Left ventricle myocardium inferior (tissue), 1 donor: ENCODE results near the gene PDE4B. TPM values are rescaled to one million over a fixed set of nuclear protein-coding genes. Genes with fewer than 3 reads are reported as not detected.
A peak's percentile ranks its signal among the peaks of the same experiment; 100 is the strongest.

Experiments
- DNase-seq: peaks from one replicate; pipeline ENCODE4 v3.0.0-alpha.2; 2020
- H3K27ac ChIP-seq: fragments of 200-600 bp; replicated peaks from 2 replicates; pipeline ENCODE4 v1.8.0; 2021
- H3K27me3 ChIP-seq: fragments of 200-600 bp; 2 replicates; pipeline ENCODE4 v1.8.0; 2021; ENCODE audit warnings: low read depth
- H3K36me3 ChIP-seq: fragments of 200-600 bp; 2 replicates; pipeline ENCODE4 v1.8.0; 2021
- H3K4me1 ChIP-seq: fragments of 200-600 bp; 2 replicates; pipeline ENCODE4 v1.8.0; 2021
- H3K4me3 ChIP-seq: fragments of 200-600 bp; 2 replicates; pipeline ENCODE4 v1.8.0; 2021; ENCODE audit warnings: mild to moderate bottlenecking, moderate library complexity
- H3K9me3 ChIP-seq: fragments of 200-600 bp; replicated peaks from 2 replicates; pipeline ENCODE4 v1.8.0; 2021
- intact Hi-C: fragments of 100-400 bp; cut with micrococcal nuclease; formaldehyde crosslinking; loops from one replicate; pipeline ENCODE4 v1.11.0; 2022
- total RNA-seq: library from RNA; stranded (reverse); fragmentation: NEBNext Ultra II Directional; extraction: Animal tissue kit (Norgen Biotek cat#: 25700); gene quantifications from one replicate; pipeline ENCODE4 v1.2.1, GENCODE V29; 2021
- TF ChIP-seq, protein P1 (sequence below): fragments of 200-600 bp; IDR thresholded peaks from 2 replicates; pipeline ENCODE4 v1.8.0; 2021; ENCODE audit warnings: antibody characterized with exemption, mild to moderate bottlenecking, borderline replicate concordance
- donor health status: DM: no; HTN: yes; CAD: no; lungs with severe emphysema.

The PDE4B gene
- total RNA-seq, 1 donor from 2014 or later, result 3.5 TPM

DNA sequence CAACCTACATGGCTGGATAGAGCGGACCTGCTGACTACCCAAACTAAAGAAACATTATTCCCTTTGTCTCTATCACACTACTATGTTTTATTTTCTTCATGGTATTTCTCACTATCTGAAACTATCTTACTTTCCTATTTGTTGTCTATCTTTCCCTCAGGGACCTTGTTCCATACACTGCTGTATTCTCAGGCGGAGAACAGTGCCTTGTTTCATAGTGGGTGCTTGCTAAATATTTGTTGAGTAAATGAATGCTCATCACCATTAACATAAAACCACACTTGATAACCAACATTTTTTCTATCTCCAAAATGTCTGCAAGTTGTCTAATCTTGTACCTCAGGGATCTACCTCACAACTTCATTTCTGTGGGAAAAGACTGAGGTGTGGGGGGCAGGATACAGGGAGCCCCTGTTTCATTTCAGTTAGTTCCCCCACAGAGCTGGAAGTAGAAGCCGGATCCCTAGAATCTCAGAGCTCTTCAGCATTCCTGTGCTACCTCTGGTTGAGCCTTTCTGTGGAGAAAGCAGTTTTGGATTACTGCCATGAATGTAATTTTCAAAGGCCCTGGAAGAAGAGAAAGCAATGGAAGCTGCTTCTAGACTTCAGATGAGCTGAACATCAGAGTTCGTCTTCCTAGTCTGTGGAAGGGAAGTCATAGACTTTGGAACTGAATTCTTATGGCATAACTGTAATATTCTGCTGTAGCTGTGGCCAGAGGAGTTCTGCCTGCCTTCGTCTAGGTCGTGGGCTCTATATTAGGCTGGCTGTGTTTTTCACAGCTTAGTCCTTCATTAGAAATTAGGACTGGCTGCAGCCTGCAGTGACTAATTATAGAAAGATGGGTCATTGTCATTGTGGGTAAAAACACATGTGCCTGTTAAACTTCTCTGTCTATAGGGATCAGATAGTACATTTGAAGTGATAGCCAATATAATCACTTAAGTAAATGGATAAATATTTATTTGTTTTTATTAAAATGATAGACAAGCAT, 448.1 kb downstream of the PDE4B start:
- no peaks in the 10 kb centered on the region for H3K36me3 ChIP-seq

DNA sequence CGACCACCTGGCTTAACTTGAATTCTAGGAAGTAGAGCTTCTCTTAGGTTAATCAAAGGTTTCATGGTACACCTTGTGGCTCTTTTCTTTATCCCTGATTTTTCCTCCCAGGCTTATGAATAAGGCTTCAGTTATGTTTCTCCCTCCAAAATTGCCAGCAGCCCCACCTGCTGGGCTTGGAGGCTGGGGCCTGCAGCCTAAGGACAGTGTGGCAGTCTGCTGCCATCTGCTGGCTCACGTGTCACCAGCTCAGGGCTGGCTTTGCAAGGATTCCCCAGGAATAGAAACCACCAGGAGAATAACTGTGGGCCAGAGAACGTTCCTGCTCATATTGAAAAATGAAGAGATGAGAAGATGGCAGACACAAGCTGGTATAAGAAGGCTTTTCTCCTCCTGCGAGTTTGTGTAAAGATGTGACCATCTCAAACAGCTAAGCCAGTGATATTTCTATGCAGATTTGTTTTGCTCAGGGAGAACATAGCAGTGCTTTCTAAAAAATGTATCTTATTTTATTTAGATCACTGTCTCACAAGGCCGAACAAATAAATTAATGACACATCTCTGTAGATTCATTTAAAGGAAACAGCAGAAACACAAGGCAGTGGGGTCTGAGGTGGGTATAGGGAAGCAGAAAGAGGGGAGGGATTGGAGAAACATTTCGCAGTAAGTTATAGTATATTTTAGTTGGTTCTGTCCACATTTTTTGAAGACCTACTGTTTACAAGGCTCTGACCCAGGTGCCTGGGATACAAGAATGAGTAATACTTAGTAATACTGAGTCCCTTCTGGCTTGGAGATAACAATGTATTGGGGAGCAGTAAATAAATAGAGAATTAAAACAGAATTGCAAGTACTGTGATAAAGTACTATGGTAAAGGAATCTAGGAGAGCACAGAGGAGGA, 450.2 kb downstream of the PDE4B start:
- intact Hi-C loops, result loop anchor here (2.0 kb wide), 1 partner anchor 284 kb away; no protein-coding TSS in a partner anchor
- Histone ChIP-seq H3K4me3 (no peak overlapping the region), H3K4me1 (no peaks in the 10 kb centered on the region), H3K36me3 (no peaks in the 10 kb centered on the region), H3K27me3 (peaks cover 6% of the 10 kb centered on the region), H3K9me3 (no peaks in the 10 kb centered on the region), H3K27ac (no peak overlapping the region)
- TF ChIP-seq, protein P1, sequence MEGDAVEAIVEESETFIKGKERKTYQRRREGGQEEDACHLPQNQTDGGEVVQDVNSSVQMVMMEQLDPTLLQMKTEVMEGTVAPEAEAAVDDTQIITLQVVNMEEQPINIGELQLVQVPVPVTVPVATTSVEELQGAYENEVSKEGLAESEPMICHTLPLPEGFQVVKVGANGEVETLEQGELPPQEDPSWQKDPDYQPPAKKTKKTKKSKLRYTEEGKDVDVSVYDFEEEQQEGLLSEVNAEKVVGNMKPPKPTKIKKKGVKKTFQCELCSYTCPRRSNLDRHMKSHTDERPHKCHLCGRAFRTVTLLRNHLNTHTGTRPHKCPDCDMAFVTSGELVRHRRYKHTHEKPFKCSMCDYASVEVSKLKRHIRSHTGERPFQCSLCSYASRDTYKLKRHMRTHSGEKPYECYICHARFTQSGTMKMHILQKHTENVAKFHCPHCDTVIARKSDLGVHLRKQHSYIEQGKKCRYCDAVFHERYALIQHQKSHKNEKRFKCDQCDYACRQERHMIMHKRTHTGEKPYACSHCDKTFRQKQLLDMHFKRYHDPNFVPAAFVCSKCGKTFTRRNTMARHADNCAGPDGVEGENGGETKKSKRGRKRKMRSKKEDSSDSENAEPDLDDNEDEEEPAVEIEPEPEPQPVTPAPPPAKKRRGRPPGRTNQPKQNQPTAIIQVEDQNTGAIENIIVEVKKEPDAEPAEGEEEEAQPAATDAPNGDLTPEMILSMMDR, result peak; percentile 99
- DNase-seq, result peak; percentile 78

More for the DNA sequence above, 448.1 kb downstream of the PDE4B start:
- Histone ChIP-seq H3K27ac (no peak overlapping the region), H3K9me3 (no peaks in the 10 kb centered on the region), H3K27me3 (peaks cover 27% of the 10 kb centered on the region), H3K4me1 (no peaks in the 10 kb centered on the region), H3K4me3 (no peak overlapping the region)
- no peak for DNase-seq
- TF ChIP-seq, protein P1, result no peak
- intact Hi-C loops, result no loop called here

DNA sequence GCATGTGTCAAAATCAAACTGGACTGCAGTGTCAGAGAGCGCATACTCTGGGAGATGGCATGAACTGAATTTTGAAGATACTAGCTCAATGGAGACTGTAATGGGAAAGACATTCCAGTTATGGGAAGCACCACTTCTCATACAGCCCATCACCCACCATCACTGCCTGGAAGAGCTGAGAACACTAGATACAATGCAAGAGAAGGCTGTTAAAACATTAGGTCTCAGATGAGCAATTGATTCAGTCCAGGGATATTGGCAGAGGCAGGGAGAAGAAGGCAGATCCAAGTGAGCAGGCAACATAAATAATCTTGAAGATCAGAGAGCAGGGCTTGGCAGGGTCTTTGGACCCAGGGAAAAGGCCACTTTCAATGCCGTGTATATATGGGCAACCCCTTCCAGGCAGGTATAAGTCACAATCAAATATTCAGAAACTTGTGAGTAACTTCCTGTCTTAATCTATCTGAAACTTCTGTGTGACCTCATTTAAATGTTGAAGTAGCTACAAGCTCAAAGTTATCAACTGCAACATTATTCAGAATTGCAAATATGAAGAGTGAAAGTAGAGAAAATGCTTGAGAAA, 450.9 kb downstream of the PDE4B start:
- Histone ChIP-seq H3K4me3 (no peak overlapping the region), H3K4me1 (no peaks in the 10 kb centered on the region), H3K9me3 (no peaks in the 10 kb centered on the region), H3K27me3 (no peaks in the 10 kb centered on the region), H3K27ac (no peak overlapping the region), H3K36me3 (no peaks in the 10 kb centered on the region)
- TF ChIP-seq, protein P1, result no peak
- intact Hi-C loops, result loop anchor here (2.0 kb wide), 1 partner anchor 285 kb away; no protein-coding TSS in a partner anchor
- DNase-seq, result no peak

DNA sequence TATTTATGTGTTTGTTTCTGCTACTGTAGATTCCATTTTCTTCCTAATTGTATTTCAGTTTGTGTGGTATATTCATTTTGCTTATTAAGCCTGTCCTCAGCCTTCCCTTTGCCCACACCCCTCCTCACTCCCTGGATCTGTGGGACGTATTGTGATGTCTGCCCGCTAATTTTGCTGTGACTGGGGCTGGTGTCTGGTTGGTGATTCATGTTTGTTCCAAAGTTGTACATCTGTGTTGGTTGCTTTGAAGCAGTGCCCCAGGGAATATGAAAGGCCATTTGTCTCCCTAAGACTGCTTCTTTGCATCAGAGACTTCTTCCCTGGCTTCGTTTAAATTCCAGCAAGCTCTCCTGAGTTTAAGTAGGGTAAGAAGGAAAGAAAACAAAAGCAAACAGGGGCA, 451.7 kb downstream of the PDE4B start:
- Histone ChIP-seq H3K4me3 (no peak overlapping the region), H3K27ac (no peak overlapping the region), H3K9me3 (no peaks in the 10 kb centered on the region), H3K27me3 (no peaks in the 10 kb centered on the region), H3K36me3 (no peaks in the 10 kb centered on the region), H3K4me1 (no peaks in the 10 kb centered on the region)
- no peak for DNase-seq
- intact Hi-C loops, result no loop called here
- TF ChIP-seq, protein P1, result no peak

DNA sequence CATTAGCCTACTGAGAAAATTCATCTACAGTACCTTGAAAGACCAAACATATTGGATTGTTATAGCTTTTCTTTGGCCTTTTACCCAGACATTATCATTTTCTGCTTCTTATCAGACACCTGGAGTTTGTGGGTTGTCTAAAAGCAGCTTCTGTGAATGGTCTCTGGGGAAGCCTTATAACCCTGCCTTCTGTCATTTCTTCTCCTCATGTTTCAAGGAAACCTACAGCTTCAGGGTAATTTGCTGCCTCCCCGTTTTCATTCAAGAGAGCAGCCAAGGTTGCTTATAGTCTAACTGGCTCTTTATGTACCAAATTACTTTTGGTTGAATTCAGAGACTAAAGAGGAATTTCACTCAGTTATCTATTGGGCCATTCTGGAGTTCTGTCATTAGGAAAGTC, 453.0 kb downstream of the PDE4B start:
- TF ChIP-seq, protein P1, result no peak

More for the DNA sequence above, 453.0 kb downstream of the PDE4B start:
- H3K4me1 ChIP-seq, result no peaks in the 10 kb centered on the region
- H3K4me3 ChIP-seq, result no peak overlapping the region
- intact Hi-C loops, result no loop called here
- no peaks in the 10 kb centered on the region for H3K36me3 ChIP-seq
- DNase-seq, result no peak
- H3K9me3 ChIP-seq, result no peaks in the 10 kb centered on the region
- H3K27ac ChIP-seq, result no peak overlapping the region
- H3K27me3 ChIP-seq, result no peaks in the 10 kb centered on the region
